Neural progenitor cell (in vitro differentiated cells): ENCODE results near the gene DRGX. TPM values are rescaled to one million over a fixed set of nuclear protein-coding genes. Genes with fewer than 3 reads are reported as not detected.

ENCODE experiments used
- DNase-seq: peaks from one replicate; pipeline ENCODE4 v3.0.0-alpha.2; 2016; ENCODE audit warnings: low spot score
- H2AFZ ChIP-seq: fragments of 200-600 bp; sonication (generic); replicated peaks from 2 replicates; pipeline ENCODE4 v1.6.1; 2016; ENCODE audit warnings: antibody characterized with exemption
- H3F3A ChIP-seq: fragments of 200-600 bp; sonication (generic); 2 replicates; pipeline ENCODE4 v1.6.1; 2016; ENCODE audit warnings: antibody characterized with exemption, low read depth
- H3K27ac ChIP-seq: fragments of 200-600 bp; sonication (generic); 2 replicates; pipeline ENCODE4 v1.5.1; 2016; ENCODE audit warnings: mild to moderate bottlenecking
- H3K27me3 ChIP-seq: fragments of 200-600 bp; sonication (generic); 2 replicates; pipeline ENCODE4 v1.6.1; 2016; ENCODE audit warnings: mild to moderate bottlenecking, moderate library complexity
- H3K36me3 ChIP-seq: fragments of 200-600 bp; sonication (generic); 2 replicates; pipeline ENCODE4 v1.5.1; 2016
- H3K4me1 ChIP-seq: fragments of 200-600 bp; sonication (generic); 2 replicates; pipeline ENCODE4 v1.6.1; 2016; ENCODE audit warnings: mixed run types
- H3K4me2 ChIP-seq: fragments of 200-600 bp; sonication (generic); 2 replicates; pipeline ENCODE4 v1.6.1; 2016
- H3K4me3 ChIP-seq: fragments of 200-600 bp; sonication (generic); 2 replicates; pipeline ENCODE4 v1.5.1; 2016
- H3K79me2 ChIP-seq: fragments of 200-600 bp; sonication (generic); 2 replicates; pipeline ENCODE4 v1.6.1; 2016; ENCODE audit warnings: low read depth
- H3K9ac ChIP-seq: fragments of 200-600 bp; sonication (generic); 2 replicates; pipeline ENCODE4 v1.6.1; 2016
- H3K9me3 ChIP-seq: fragments of 200-600 bp; sonication (generic); 2 replicates; pipeline ENCODE4 v1.5.1; 2016; ENCODE audit warnings: low read depth
- H4K20me1 ChIP-seq: fragments of 200-600 bp; sonication (generic); 2 replicates; pipeline ENCODE4 v1.6.1; 2016; ENCODE audit warnings: low read depth
- H3K27ac Mint-ChIP-seq: 3 replicates; pipeline ENCODE4 v1.8.0; 2021; ENCODE audit warnings: mixed read lengths
- H3K27me3 Mint-ChIP-seq: 2 replicates; pipeline ENCODE4 v1.8.0; 2022; ENCODE audit warnings: low read depth, mild to moderate bottlenecking, inconsistent platforms, moderate library complexity, mixed read lengths; ENCODE audit not compliant: insufficient read depth
- H3K36me3 Mint-ChIP-seq: 3 replicates; pipeline ENCODE4 v1.8.0; 2021; ENCODE audit warnings: mixed read lengths
- H3K4me1 Mint-ChIP-seq: 3 replicates; pipeline ENCODE4 v1.8.0; 2021; ENCODE audit warnings: mixed read lengths
- H3K4me3 Mint-ChIP-seq: 3 replicates; pipeline ENCODE4 v1.8.0; 2021; ENCODE audit warnings: mild to moderate bottlenecking, moderate library complexity, mixed read lengths
- H3K9me3 Mint-ChIP-seq: 3 replicates; pipeline ENCODE4 v1.8.0; 2020; ENCODE audit warnings: mixed read lengths
- CTCF ChIP-seq: fragments of 200-600 bp; sonication (generic); IDR thresholded peaks from 2 replicates; pipeline ENCODE4 v1.5.1; 2017; ENCODE audit warnings: antibody characterized with exemption, mild to moderate bottlenecking
- EZH2 ChIP-seq: fragments of 200-600 bp; sonication (generic); IDR thresholded peaks from 2 replicates; pipeline ENCODE4 v1.6.1; 2017; ENCODE audit warnings: antibody characterized with exemption, mild to moderate bottlenecking, moderate library complexity
- EZH2phosphoT487 ChIP-seq: fragments of 200-600 bp; sonication (generic); IDR thresholded peaks from 2 replicates; pipeline ENCODE4 v1.6.1; 2017; ENCODE audit warnings: antibody characterized with exemption
- total RNA-seq: library from RNA; depleted of rRNA; stranded (reverse); fragments of >200 nt; gene quantifications from 2 replicates; pipeline ENCODE4 v1.2.3, GENCODE V29; 2015; ENCODE audit warnings: low replicate concordance

DRGX gene
- total RNA-seq, 1 donor from 2014 or later = not detected

- no peaks in the 10 kb centered on the region for H3K27me3 ChIP-seq
- no peaks in the 10 kb centered on the region for H4K20me1 ChIP-seq
- no peak overlapping the region for H3K4me3 Mint-ChIP-seq
- peak overlapping the region; percentile 10 for H2AFZ ChIP-seq
- TF ChIP-seq CTCF (no peak), EZH2 (no peak), EZH2phosphoT487 (no peak)
- H3K27ac Mint-ChIP-seq = no peak overlapping the region
- no peak overlapping the region for H3K27ac ChIP-seq
- H3K9ac ChIP-seq = no peak overlapping the region
- H3K4me2 ChIP-seq = no peak overlapping the region
- H3K4me1 Mint-ChIP-seq = peaks cover 3% of the 10 kb centered on the region
- no peaks in the 10 kb centered on the region for H3K9me3 Mint-ChIP-seq
- no peaks in the 10 kb centered on the region for H3K36me3 Mint-ChIP-seq
- H3K36me3 ChIP-seq = no peaks in the 10 kb centered on the region
- H3K4me1 ChIP-seq = no peaks in the 10 kb centered on the region
- H3F3A ChIP-seq = no peaks in the 10 kb centered on the region
- H3K27me3 Mint-ChIP-seq = peaks cover 10% of the 10 kb centered on the region
- H3K79me2 ChIP-seq = no peaks in the 10 kb centered on the region
- H3K4me3 ChIP-seq = no peak overlapping the region
- DNase-seq = no peak
- no peaks in the 10 kb centered on the region for H3K9me3 ChIP-seq
Observed at GRCh38 chr10:49327036-49327813, 68.7 kb downstream of the DRGX start.

- TF ChIP-seq EZH2phosphoT487 (no peak), CTCF (no peak), EZH2 (no peak)
Observed at GRCh38 chr10:49325916-49326783, 69.7 kb downstream of the DRGX start.

GRCh38 chr10:49325131-49325915 is 70.6 kb downstream of the DRGX start:
- no peak for DNase-seq
- TF ChIP-seq EZH2phosphoT487 (no peak), EZH2 (no peak), CTCF (no peak)
- Histone ChIP-seq H3K4me2 (no peak overlapping the region), H3K9me3 (no peaks in the 10 kb centered on the region), H3K36me3 (no peaks in the 10 kb centered on the region), H3K9ac (no peak overlapping the region), H3K79me2 (no peaks in the 10 kb centered on the region), H3F3A (no peaks in the 10 kb centered on the region), H3K4me3 (no peak overlapping the region), H3K27me3 (no peaks in the 10 kb centered on the region), H3K4me1 (no peaks in the 10 kb centered on the region), H2AFZ (no peak overlapping the region), H4K20me1 (no peaks in the 10 kb centered on the region), H3K27ac (no peak overlapping the region)
- Mint-ChIP-seq H3K4me1 (peaks cover 3% of the 10 kb centered on the region), H3K36me3 (no peaks in the 10 kb centered on the region), H3K9me3 (no peaks in the 10 kb centered on the region), H3K4me3 (no peak overlapping the region), H3K27ac (no peak overlapping the region), H3K27me3 (peaks cover 10% of the 10 kb centered on the region)

More at GRCh38 chr10:49325916-49326783, 69.7 kb downstream of the DRGX start:
- H3K4me3 Mint-ChIP-seq = no peak overlapping the region
- Histone ChIP-seq H3K27ac (no peak overlapping the region), H3K9ac (no peak overlapping the region), H2AFZ (no peak overlapping the region), H3K9me3 (no peaks in the 10 kb centered on the region), H3K79me2 (no peaks in the 10 kb centered on the region), H4K20me1 (no peaks in the 10 kb centered on the region), H3K4me2 (no peak overlapping the region), H3K4me3 (no peak overlapping the region), H3F3A (no peaks in the 10 kb centered on the region), H3K36me3 (no peaks in the 10 kb centered on the region), H3K4me1 (no peaks in the 10 kb centered on the region), H3K27me3 (no peaks in the 10 kb centered on the region)
- H3K27ac Mint-ChIP-seq = no peak overlapping the region
- H3K4me1 Mint-ChIP-seq = peaks cover 3% of the 10 kb centered on the region
- no peak for DNase-seq
- no peaks in the 10 kb centered on the region for H3K9me3 Mint-ChIP-seq
- no peaks in the 10 kb centered on the region for H3K36me3 Mint-ChIP-seq
- H3K27me3 Mint-ChIP-seq = peaks cover 10% of the 10 kb centered on the region
